Motor neuron (in vitro differentiated cells): ENCODE measurements around the gene SETBP1. TPM values are rescaled to one million over a fixed set of nuclear protein-coding genes. Genes with fewer than 3 reads are reported as not detected.

Source experiments
- ATAC-seq, 8 experiments: fragments of 200-7000 bp; cut with Tn5 transposase; replicated peaks in 6 of 8; 2 replicates each; pipeline ENCODE4 v1.8.0; 2021; ENCODE audit warnings: mild to moderate bottlenecking in 8 of 8, moderate library complexity in 8 of 8
- H3K27ac ChIP-seq, 2 donors: fragments of 250-450 bp; sonication (Bioruptor Pico); 2 replicates each; pipeline ENCODE4 v1.9.0; 2021; ENCODE audit warnings: antibody characterized with exemption in 2 of 2, mild to moderate bottlenecking in 2 of 2, moderate library complexity in 1 of 2
- H3K4me1 ChIP-seq, 2 donors: fragments of 250-450 bp; sonication (Bioruptor Pico); replicated peaks in 1 of 2; 2 replicates each; pipeline ENCODE4 v1.6.1; 2021; ENCODE audit warnings: antibody characterized with exemption in 2 of 2, mild to moderate bottlenecking in 2 of 2, moderate library complexity in 1 of 2
- H3K4me3 ChIP-seq, 5 donors: fragments of 250-450 bp; sonication (Bioruptor Pico); 2 replicates each; pipeline ENCODE4 v1.9.0; 2021; ENCODE audit warnings: antibody characterized with exemption in 5 of 5, mild to moderate bottlenecking in 5 of 5, moderate library complexity in 4 of 5
- WGBS, 10 experiments: fragments of 450-650 bp; shearing (Covaris generic); methylation state at CpG; one replicate each; pipeline ENCODE4 v1.0.0; 2022; 5-methylcytosine and 5-hydroxymethylcytosine counted together
- in situ Hi-C, 9 experiments: fragments of 400-800 bp; cut with MboI; loops; one replicate each; pipeline ENCODE4 v1.15.0; 2021; ENCODE audit warnings: low sequenced_read_pairs in 9 of 9, low pct_unique_long_range_greater_than_20kb in 2 of 9; ENCODE audit not compliant: unreplicated experiment in 9 of 9
- total RNA-seq, 8 experiments: library from RNA; unstranded; fragments of 300-600 nt; gene quantifications; 2 replicates each; pipeline versions ENCODE4 v1.2.3 to v1.2.4, GENCODE V29; 2022

The SETBP1 gene
- total RNA-seq, result 10 to 100 TPM in 5 of 8 experiments, 1 to 10 TPM in 3; 1.3 to 37.0 (median 27.5) TPM

DNA sequence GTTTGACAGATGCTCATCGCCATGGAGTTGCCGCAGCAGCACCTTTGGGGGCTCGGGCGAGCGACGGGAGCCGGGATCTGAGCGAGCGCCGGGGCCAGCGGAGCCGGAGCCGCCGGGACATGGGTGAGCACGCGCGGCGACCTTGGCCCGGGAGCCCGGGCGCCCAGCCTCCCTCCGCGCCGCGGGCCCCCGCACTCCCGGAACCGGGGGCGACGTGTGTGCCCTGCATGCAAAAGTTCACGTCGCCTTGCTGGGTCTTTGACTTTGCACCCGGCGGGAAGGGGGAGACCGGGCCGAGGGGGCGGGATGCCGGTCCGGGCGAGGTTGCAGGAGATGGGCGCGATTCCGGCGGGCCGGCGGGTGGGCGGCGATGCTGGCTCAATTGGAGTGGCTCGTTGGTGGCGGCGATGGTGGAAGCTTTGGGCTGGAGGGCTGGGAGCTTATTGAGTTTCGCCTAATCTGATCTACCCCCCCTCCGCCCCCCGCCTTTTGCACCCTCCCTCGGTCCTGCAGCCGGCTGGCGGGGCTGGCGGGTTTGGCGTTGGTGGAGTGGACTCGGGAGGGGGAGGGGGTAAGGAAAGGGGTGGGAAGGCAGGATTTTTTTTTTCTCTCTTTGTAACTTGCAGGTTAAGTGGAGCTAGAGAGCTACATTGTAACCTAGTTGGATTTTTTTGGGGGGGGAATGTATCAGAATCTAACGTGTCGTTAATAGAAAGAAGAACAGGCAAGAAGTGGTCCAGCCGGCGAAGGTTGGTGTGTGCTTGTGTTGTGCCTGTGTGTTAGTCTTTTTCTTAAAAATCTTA is at the start of gene SETBP1:
Gene SETBP1 (plus strand): TSS at position 616 of the 803 bp plus-strand sequence. CDS start 20,459 bp downstream, outside the sequence.
- in situ Hi-C loops, result loop anchor here in 2 of 9 experiments (25.0 kb wide), 4 partner anchors 132 to 707 kb away; no protein-coding TSS in a partner anchor
- ATAC-seq, result peak; percentile 6 to 43 (median 24)
- Histone ChIP-seq H3K4me3 (peak within 1 kb of the TSS; percentile 83 to 88 (median 84)), H3K4me1 (peaks cover 13 to 22% of the 10 kb centered on the region in 2 donors), H3K27ac (peak within 1 kb of the TSS; percentile 92 to 97)
- 0% methylated on average over 2 to 4 of the region's 64 CpGs; no CpG with 5 or more reads in 6 of the 10 experiments for WGBS, 10 experiments

DNA sequence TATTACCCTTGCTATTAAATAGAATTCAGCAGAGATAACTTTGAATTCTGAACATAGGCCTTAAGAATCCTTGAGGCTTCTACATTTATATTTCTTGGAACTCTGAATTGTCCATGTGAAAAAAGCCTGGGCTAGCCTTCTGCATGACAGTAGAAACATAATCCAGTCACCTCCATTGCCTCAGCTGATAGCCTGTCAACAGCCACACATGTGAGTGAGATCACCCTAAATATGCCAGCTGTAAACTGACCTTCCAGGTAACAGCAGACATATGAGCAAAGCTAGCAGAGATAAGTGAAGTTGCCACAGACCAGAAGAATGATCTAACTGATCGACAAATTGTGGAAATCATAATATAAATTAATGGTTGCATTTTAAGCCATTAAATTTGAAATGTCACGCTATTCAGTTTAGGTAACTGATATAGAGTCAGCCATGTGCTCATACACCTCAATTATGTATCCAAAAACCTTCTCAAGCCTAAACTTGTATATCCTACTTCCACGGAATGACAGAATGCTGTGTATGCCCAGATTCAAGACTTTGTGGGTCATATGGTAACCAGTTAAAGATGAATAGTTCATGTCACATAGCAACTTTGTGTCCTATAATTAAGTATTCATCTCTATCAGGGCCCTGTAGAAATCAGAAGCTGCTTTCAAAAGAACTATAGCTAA is 48.1 kb upstream of the SETBP1 start:
- in situ Hi-C loops, result no loop called here
- H3K27ac ChIP-seq, result no peak overlapping the region

DNA sequence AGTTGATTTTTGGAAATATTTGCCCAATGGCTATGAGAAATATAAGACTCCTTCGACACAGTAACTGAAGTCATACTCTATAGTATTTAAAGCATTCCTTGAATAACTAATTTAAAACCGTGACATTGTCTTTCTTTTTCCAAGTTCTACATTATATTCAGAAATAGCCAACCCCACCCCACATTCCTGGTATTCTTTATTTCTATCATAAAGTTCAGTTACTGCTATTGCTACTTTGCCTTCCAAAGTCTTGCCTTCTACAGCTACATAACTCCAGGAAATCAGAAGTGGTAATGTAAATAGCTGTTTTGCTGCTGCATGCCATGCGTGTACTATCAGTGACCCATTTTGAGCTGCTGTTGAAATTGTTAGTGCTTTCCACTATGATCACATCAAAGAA is 45.1 kb upstream of the SETBP1 start:
- in situ Hi-C loops, result no loop called here
- WGBS, 10 experiments, result 24 to 100% (median 93%) methylated on average over 1 to 3 of the region's 3 CpGs
- Histone ChIP-seq H3K27ac (no peak overlapping the region), H3K4me3 (no peak overlapping the region), H3K4me1 (no peaks in the 10 kb centered on the region)
- ATAC-seq, result peak in 2 of 8 experiments; percentile 27 to 34

More for the DNA sequence above, 48.1 kb upstream of the SETBP1 start:
- H3K4me3 ChIP-seq, result no peak overlapping the region
- 80 to 100% (median 84%) methylated on average over 1 to 3 of the region's 3 CpGs; no CpG with 5 or more reads in 2 of the 10 experiments for WGBS, 10 experiments
- H3K4me1 ChIP-seq, result no peaks in the 10 kb centered on the region
- no peak for ATAC-seq

DNA sequence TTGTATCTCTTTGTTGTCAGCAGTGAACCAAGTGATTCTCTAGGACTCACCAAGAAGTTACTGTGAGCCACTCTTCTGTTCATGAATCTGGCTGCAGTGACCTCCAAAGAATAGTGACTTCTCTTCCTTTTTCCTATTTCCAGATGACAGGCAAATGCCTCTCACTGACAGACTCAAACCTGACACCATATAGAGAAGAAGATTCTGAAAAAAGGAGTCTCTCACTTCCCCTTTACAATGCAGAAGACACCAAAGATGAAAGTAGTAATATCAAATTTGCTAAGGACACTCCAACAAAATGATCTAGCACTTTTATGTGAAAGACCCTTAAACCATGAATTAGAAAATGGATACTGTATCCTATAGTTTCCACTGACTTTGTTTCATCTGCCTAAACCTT is 44.4 kb upstream of the SETBP1 start:
- no peak overlapping the region for H3K4me3 ChIP-seq
- H3K27ac ChIP-seq, result no peak overlapping the region
- H3K4me1 ChIP-seq, result no peaks in the 10 kb centered on the region
- in situ Hi-C loops, result no loop called here
- no peak for ATAC-seq

DNA sequence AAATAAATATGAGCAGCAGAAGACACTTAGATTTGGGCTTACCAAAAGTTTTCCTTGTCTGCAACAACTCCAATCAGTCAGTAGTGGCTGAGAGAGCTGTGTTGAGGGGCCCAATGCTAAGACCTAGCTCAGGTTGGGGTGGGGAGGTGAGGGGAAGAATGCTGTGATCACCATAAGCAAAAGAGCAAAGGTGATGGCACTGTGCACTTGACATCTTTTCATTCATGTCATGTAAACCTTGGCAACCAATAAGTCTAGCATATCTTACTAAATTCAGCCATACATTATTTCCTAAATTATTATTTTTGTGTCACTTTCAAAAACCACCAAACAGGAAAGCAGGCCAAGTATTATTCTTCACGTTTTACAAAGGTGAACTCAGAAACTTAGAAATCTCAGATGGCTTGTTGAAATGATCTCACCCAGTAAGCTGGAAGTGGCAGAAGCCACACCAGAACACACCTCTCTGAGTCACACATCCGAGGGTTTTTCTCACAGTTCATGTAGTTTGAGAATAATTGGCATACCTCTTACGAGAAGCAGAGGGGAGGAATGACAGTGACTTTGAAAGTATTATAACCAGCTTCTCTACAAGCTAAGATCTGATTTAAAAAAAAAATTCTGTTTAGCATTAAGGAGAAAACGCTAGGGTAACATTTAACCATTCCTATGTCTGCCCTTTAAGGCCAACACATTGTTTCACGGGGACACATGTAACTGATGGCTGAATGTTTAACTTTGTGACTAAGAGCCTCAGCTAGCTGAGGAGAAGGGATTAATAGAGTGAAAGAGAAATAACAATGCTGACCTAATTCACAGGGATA is 43.3 kb upstream of the SETBP1 start:
- WGBS, 10 experiments, result 0 to 100% (median 41%) methylated on average over 1 to 5 of the region's 5 CpGs
- in situ Hi-C loops, result no loop called here
- peak in 5 of 8 experiments; percentile 31 to 97 (median 64) for ATAC-seq

DNA sequence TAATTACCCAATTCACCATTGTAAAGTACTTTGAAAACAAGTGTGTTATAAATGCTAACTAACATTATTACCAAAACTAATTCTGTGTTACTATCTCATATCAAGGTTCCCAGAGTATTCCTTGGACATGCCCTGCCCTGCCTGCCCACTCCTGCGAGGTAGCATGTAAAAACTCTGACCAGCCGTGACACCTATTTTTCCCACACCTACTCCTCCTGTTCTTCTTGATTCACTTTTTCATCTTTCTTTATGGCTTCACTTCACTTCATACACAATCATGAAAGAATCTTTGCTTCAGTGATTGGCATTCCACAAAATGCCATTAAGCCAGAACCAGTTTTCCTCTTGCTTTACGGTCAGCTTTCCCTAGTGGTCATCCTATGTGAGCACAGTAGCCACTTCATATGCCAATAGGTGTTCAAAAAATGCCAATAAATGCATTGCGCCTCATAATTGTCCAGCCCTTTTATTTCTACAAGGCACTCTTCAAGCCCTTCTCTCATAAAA is 42.6 kb upstream of the SETBP1 start:
- no peak for ATAC-seq
- in situ Hi-C loops, result no loop called here
- WGBS, 10 experiments, result 87 to 100% (median 93%) methylated on average over 1 to 4 of the region's 4 CpGs; no CpG with 5 or more reads in 2 of the 10 experiments
- no peak overlapping the region for H3K27ac ChIP-seq
- no peak overlapping the region for H3K4me3 ChIP-seq
- no peaks in the 10 kb centered on the region for H3K4me1 ChIP-seq

More for the DNA sequence above, 43.3 kb upstream of the SETBP1 start:
- Histone ChIP-seq H3K4me3 (no peak overlapping the region), H3K27ac (no peak overlapping the region), H3K4me1 (no peaks in the 10 kb centered on the region)

DNA sequence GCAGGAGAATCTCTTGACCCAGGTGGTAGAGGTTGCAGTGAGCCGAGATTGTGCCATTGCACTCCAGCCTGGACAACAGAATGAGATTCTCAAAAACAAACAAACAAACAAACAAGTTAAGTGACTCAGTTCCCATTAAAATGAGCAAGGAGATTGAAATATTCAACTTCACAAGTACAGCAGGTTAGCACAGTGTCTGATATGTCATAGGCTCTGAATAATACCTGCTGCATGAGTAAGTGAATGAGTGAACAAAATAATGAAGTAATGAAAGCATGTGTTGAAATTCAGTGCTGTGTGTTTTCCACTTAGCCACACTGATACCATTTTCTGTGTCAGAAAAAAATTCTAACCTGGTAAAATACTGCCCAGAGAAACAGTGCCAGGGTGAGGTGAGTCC is 41.9 kb upstream of the SETBP1 start:
- no peak overlapping the region for H3K27ac ChIP-seq
- ATAC-seq, result no peak
- in situ Hi-C loops, result no loop called here
- no peak overlapping the region for H3K4me3 ChIP-seq
- H3K4me1 ChIP-seq, result no peaks in the 10 kb centered on the region
- WGBS, 10 experiments, result 67 to 100% (median 82%) methylated on average over 1 of the region's 1 CpG; no CpG with 5 or more reads in 5 of the 10 experiments

DNA sequence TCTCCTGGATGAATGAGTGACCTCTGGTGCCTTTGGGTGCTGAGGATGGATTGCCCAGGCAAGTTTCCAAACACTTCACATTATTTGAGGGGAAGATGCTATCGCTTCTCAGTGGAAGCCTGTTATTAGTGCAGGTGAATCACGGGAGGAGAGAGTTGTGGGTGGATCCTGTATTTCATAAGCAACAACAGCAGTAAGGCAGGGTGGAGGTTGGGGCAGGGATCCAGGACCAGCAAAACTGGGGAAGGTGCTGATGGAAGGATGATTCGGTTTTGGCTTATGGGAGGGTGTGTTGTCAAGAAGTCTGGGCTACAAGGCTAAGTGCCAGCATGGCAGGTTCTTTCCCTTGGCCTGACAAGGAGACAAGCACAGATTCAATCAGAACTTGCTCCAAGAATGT is 37.7 kb upstream of the SETBP1 start:
- no peak for ATAC-seq
- Histone ChIP-seq H3K4me3 (no peak overlapping the region), H3K27ac (no peak overlapping the region), H3K4me1 (no peaks in the 10 kb centered on the region)
- 20 to 100% (median 96%) methylated on average over 1 to 3 of the region's 3 CpGs; no CpG with 5 or more reads in 6 of the 10 experiments for WGBS, 10 experiments
- in situ Hi-C loops, result no loop called here

DNA sequence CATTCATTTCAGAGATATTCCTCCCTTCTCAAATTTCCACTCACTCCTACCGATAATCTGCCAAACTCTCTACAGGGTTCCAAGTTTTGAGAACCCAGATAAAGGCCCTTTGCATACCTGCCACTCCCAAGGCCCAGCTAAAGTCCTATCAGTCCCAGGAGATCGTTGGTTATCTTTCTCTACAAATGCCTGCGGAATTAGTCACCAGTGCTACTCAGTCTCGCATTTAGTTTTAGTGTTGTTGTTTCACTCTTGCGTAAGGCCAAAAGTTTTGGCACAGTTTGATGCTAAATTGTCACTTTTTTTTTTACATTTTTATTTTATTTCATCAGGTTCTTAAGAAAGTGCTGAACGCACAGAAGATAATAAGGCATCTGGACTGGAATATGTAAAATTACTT is 29.2 kb upstream of the SETBP1 start:
- no peak overlapping the region for H3K4me3 ChIP-seq
- peaks cover 0 to 11% of the 10 kb centered on the region in 2 donors for H3K4me1 ChIP-seq
- 0 to 77% (median 46%) methylated on average over 2 to 6 of the region's 6 CpGs for WGBS, 10 experiments
- in situ Hi-C loops, result no loop called here
- no peak overlapping the region for H3K27ac ChIP-seq
- ATAC-seq, result peak in 2 of 8 experiments; percentile 37 to 67

DNA sequence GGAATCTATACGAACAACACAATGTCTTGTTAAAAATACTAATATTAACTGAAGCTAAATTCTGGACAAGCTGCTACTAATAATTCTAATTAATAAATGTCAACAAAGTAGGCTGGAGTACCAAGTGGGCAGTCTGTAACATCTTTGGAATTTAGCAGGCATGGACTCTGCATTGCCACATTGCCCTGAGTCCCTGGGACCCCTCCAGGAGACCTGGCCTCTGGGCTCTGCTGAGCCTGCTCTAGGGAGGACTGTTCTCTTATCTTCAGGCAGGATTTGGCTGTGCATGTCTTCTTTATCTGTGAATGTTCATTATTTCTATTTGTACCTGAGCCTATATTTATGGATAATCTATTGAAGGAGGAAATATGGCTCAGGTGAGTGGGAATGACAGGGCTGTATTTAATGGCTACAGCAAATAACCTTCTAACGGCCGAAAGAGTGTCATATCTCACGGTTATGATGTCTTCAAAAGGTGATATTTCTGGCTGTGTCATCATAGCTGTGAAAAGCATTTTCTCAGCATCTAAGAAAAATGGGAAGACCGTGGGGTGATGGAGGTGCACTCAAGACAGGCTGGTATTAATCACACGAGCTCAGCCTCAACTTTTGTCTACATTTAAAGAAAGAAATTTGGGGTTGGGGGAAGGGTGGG is 28.6 kb upstream of the SETBP1 start:
- 55 to 100% (median 77%) methylated on average over 1 to 6 of the region's 6 CpGs for WGBS, 10 experiments
- in situ Hi-C loops, result no loop called here
- peaks cover 0 to 11% of the 10 kb centered on the region in 2 donors for H3K4me1 ChIP-seq
- H3K27ac ChIP-seq, result no peak overlapping the region
- peak in 5 of 8 experiments; percentile 45 to 86 (median 54) for ATAC-seq
- H3K4me3 ChIP-seq, result no peak overlapping the region

DNA sequence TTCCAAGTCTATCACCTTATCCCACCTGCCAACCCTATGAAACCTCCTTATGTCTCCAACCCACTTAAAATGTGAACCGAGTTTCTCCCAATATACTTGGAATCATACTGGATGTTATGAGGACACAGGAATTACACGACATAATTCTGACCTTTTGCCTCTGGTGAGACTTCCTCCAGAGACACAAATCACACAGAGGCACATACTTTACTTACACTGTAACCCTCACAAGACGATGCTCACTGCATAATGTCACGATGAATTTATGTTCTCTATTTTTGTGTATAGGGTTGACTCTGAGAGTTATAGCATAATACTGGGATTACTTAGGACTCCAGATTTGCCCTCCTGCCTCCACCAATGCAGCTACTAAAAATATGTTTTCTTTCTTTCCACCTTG is 28.0 kb upstream of the SETBP1 start:
- 20 to 100% (median 76%) methylated on average over 1 to 4 of the region's 4 CpGs; no CpG with 5 or more reads in 1 of the 10 experiments for WGBS, 10 experiments
- H3K4me3 ChIP-seq, result no peak overlapping the region
- peak in 3 of 8 experiments; percentile 43 to 69 (median 44) for ATAC-seq
- no peak overlapping the region for H3K27ac ChIP-seq
- in situ Hi-C loops, result no loop called here
- peaks cover 0 to 11% of the 10 kb centered on the region in 2 donors for H3K4me1 ChIP-seq

DNA sequence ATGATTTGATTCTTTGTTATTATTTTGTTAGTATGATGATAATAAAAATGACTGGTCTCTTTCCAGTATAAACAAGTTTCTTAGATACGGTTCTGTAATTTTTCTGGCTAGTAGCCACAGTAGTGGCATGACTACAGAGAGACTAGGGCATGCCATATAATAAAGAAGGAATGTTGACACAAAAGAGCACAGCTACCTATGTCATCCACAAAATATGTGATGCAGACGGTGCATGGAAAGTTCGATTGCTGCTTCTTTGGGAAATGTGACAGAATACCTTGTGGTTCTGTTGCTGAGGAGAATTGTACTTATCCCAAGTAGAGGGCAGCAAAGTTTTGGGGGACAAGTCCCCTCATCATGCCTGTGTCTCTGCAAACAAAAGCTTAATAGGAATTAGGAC is 26.1 kb upstream of the SETBP1 start:
- in situ Hi-C loops, result no loop called here
- peak in 2 of 8 experiments; percentile 29 to 86 for ATAC-seq

More for the DNA sequence above, 26.1 kb upstream of the SETBP1 start:
- Histone ChIP-seq H3K27ac (no peak overlapping the region), H3K4me1 (peaks cover 0 to 11% of the 10 kb centered on the region in 2 donors), H3K4me3 (no peak overlapping the region)
- WGBS, 10 experiments, result 0 to 75% (median 25%) methylated on average over 1 to 3 of the region's 3 CpGs; no CpG with 5 or more reads in 2 of the 10 experiments
